K562 (cell line): ENCODE data around the gene TM9SF3. TPM values are rescaled to one million over a fixed set of nuclear protein-coding genes. Genes with fewer than 3 reads are reported as not detected.

Source experiments
- ATAC-seq: fragments of 200-7000 bp; cut with Tn5 transposase; 3 replicates; pipeline ENCODE4 v1.9.1; 2020; ENCODE audit warnings: moderate library complexity
- BruUV-seq: library from RNA; stranded (reverse); fragments of 400-500 nt; replicated peaks from 2 replicates; lab custom pipeline; 2021; lab: Mats Ljungman, UMichigan
- CTCF ChIA-PET: fragments of 300-600 bp; formaldehyde crosslinking; extraction: SDS; loops from one replicate; lab custom pipeline; 2021; ENCODE audit warnings: low intra/inter-chr PET ratio; lab: Yijun Ruan, JAX
- POLR2A ChIA-PET: fragments of 300-600, 350-650 bp; sonication (Branson Sonifier 250); formaldehyde crosslinking; extraction: SDS; loops from one replicate; lab custom pipeline; 2021; ENCODE audit warnings: antibody characterized with exemption, inconsistent platforms; lab: Yijun Ruan, JAX
- DNase-seq, 4 experiments: peaks; one replicate each; pipeline versions ENCODE4 v3.0.0 to v3.0.0-alpha.2; 2011 to 2018; ENCODE audit warnings: low spot score in 3 of 4, mixed read lengths in 3 of 4; ENCODE audit errors: extremely low read depth in 1 of 4
- FAIRE-seq: peaks from 2 replicates; lab custom pipeline; 2011; peaks lifted over from hg19 to GRCh38; lab: Jason Lieb, UNC
- H2AFZ ChIP-seq: 2 replicates; pipeline ENCODE4 v1.6.0; 2011; ENCODE audit warnings: low read depth, low read length, control low read depth, inconsistent platforms
- H3K27ac ChIP-seq: fragments of 200-600 bp; 3 replicates; pipeline ENCODE4 v1.8.0; 2011; ENCODE audit warnings: low read depth, mild to moderate bottlenecking, control low read depth, inconsistent platforms, low read length, moderate library complexity, mixed read lengths; ENCODE audit errors: extremely low read depth
- H3K27me3 ChIP-seq, 2 experiments: fragments of 300-600 bp in 1 of 2; 2 replicates in 1 of 2; 3 replicates in 1 of 2; pipeline versions ENCODE4 v1.6.0 to v1.8.0; 2011; ENCODE audit warnings: inconsistent platforms in 2 of 2, low read length in 2 of 2, mild to moderate bottlenecking in 1 of 2, mixed read lengths in 1 of 2, moderate library complexity in 1 of 2; ENCODE audit not compliant: control insufficient read depth in 2 of 2, insufficient read depth in 2 of 2
- H3K36me3 ChIP-seq: fragments of 300-600 bp; 3 replicates; pipeline ENCODE4 v1.8.0; 2011; ENCODE audit warnings: mild to moderate bottlenecking, low read length, inconsistent platforms; ENCODE audit not compliant: control insufficient read depth, insufficient read depth
- H3K4me1 ChIP-seq, 2 experiments: fragments of 200-600 bp in 1 of 2; replicated peaks in 1 of 2; 2 replicates in 1 of 2; 3 replicates in 1 of 2; pipeline versions ENCODE4 v1.5.1 to v1.8.0; 2011; ENCODE audit warnings: inconsistent platforms in 2 of 2, low read length in 2 of 2, mild to moderate bottlenecking in 1 of 2, mixed read lengths in 1 of 2, moderate library complexity in 1 of 2; ENCODE audit not compliant: control insufficient read depth in 2 of 2, insufficient read depth in 2 of 2
- H3K4me2 ChIP-seq: 2 replicates; pipeline ENCODE4 v1.6.1; 2011; ENCODE audit warnings: low read length, control low read depth, inconsistent platforms, mixed read lengths; ENCODE audit not compliant: insufficient read depth
- H3K4me3 ChIP-seq: fragments of 200-600 bp; sonication (generic), shearing (Covaris generic); 2 replicates; pipeline ENCODE4 v1.5.1; 2016; ENCODE audit warnings: control low read depth, inconsistent platforms
- H3K79me2 ChIP-seq: fragments of 200-600 bp; 3 replicates; pipeline ENCODE4 v1.8.0; 2011; ENCODE audit warnings: low read length, inconsistent platforms; ENCODE audit not compliant: control insufficient read depth, insufficient read depth
- H3K9ac ChIP-seq, 2 experiments: 2 replicates each; pipeline versions ENCODE4 v1.6.0 to v1.6.1; 2011; ENCODE audit warnings: low read depth in 2 of 2, low read length in 2 of 2, control low read depth in 1 of 2, inconsistent platforms in 1 of 2, mild to moderate bottlenecking in 1 of 2, mixed read lengths in 1 of 2; ENCODE audit not compliant: insufficient read depth in 1 of 2
- H3K9me1 ChIP-seq: one replicate; pipeline ENCODE4 v1.6.0; 2011; ENCODE audit warnings: inconsistent platforms, mild to moderate bottlenecking, low read length, moderate library complexity; ENCODE audit not compliant: control insufficient read depth, insufficient read depth
- H3K9me3 ChIP-seq: replicated peaks from 2 replicates; pipeline ENCODE4 v1.5.1; 2011; ENCODE audit warnings: low read depth, low read length, inconsistent platforms; ENCODE audit not compliant: control insufficient read depth, insufficient read depth
- H4K20me1 ChIP-seq: replicated peaks from 2 replicates; pipeline ENCODE4 v1.6.1; 2011; ENCODE audit warnings: low read length, inconsistent platforms, mixed read lengths; ENCODE audit not compliant: control insufficient read depth, insufficient read depth
- KLF10 ChIP-seq: fragments of 250-450 bp; sonication (Bioruptor Pico); IDR thresholded peaks from 2 replicates; pipeline ENCODE4 v1.6.1; 2021; ENCODE audit warnings: matching md5 sums
- MEIS2 ChIP-seq: fragments of 450-650 bp; IDR thresholded peaks from 2 replicates; pipeline ENCODE4 v1.6.1; 2014; ENCODE audit warnings: mild to moderate bottlenecking; ENCODE audit not compliant: partially characterized antibody
- SAFB ChIP-seq: fragments of 200-400 bp; formaldehyde crosslinking; IDR thresholded peaks from 2 replicates; pipeline ENCODE4 v1.6.1; 2017; ENCODE audit warnings: low read depth, low read length, borderline replicate concordance
- SMARCA4 ChIP-seq: fragments of 450-650 bp; IDR thresholded peaks from 2 replicates; pipeline ENCODE4 v1.6.1; 2016
- WGBS: fragments of 100-300 bp; shearing (Covaris generic); methylation state at CpG from one replicate; pipeline ENCODE4 v1.1.6; 2016; ENCODE audit warnings: low coverage, mixed read lengths; ENCODE audit not compliant: insufficient coverage; ENCODE audit errors: missing lambda C conversion rate; 5-methylcytosine and 5-hydroxymethylcytosine counted together
- in situ Hi-C: fragments of 300-500 bp; cut with MboI; formaldehyde crosslinking; loops from 4 replicates; pipeline ENCODE4 v1.15.0; 2018; ENCODE audit warnings: inconsistent platforms, mixed read lengths
- intact Hi-C: fragments of 100-400 bp; cut with micrococcal nuclease; formaldehyde crosslinking; loops from 2 replicates; pipeline ENCODE4 v1.14.2; 2022
- polyA plus RNA-seq, 8 experiments: library from polyadenylated mRNA; depleted of rRNA in 4 of 8; stranded (reverse) in 5 of 8; unstranded in 3 of 8; fragments of >200 nt; fragmentation: Nextera tagmentation in 2 of 8; fragmentation: Illumina TruSeq in 1 of 8; extraction: Ambion mirVana in 2 of 8; extraction: Trizol in 1 of 8; gene quantifications; 2 replicates each; pipeline versions ENCODE4 v1.2.1 to v1.2.3, GENCODE V29; 2011 to 2014; ENCODE audit warnings: inconsistent platforms in 1 of 8, missing spikeins in 1 of 8
- total RNA-seq, 7 experiments: library from RNA; depleted of rRNA in 6 of 7; stranded (reverse); fragments of >200 nt in 6 of 7; fragmentation: Illumina TruSeq in 2 of 7; extraction: Trizol in 2 of 7; gene quantifications; 2 replicates each; pipeline versions ENCODE4 v1.2.1 to v1.2.3, GENCODE V29; 2011 to 2021; ENCODE audit warnings: low replicate concordance in 1 of 7
- TF ChIP-seq, protein P1 (sequence below): fragments of 450-650 bp; IDR thresholded peaks from 2 replicates; pipeline ENCODE4 v1.6.1; 2018; ENCODE audit warnings: mild to moderate bottlenecking, low read depth; ENCODE audit not compliant: partially characterized antibody
- TF ChIP-seq, protein P2 (sequence below): fragments of 450-650 bp; IDR thresholded peaks from 2 replicates; pipeline ENCODE4 v1.6.1; 2016

Gene TM9SF3
- total and polyA plus RNA-seq, 9 of the 15 experiments (the other 6 are each of a cell fraction or from before 2014, with no cell fraction given): 16.1 to 63.1 (median 34.9) TPM

DNA sequence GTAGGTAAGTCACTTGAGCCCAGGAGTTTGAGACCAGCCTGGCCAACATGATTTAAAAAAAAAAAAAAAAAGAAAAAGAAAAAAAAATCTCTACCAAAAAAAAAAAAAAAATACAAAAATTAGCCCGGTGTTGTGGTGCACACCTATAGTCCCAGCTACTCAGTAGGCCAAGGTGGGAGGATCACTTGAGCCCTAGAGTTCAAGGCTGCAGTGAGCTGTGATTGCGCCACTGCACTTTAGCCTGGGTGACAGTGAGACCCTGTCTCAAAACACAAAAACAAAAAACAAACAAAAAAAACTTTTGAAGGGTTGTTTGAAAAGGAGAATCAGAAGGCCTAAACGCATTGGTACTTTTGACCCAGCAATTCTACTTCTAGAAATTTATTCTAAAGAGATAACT is 86.8 kb downstream of the TM9SF3 start:
- POLR2A ChIA-PET: no interaction called here
- 4% methylated on average over 3 of the region's 3 CpGs for WGBS
- in situ Hi-C loops: no loop called here
- H3K4me3 ChIP-seq: no peak overlapping the region
- H3K9ac ChIP-seq: no peak overlapping the region
- CTCF ChIA-PET: no interaction called here
- no peak overlapping the region for H2AFZ ChIP-seq
- H3K9me3 ChIP-seq: no peaks in the 10 kb centered on the region
- DNase-seq: no peak
- 0 out of 2 replicates have a peak, but pooled peaks cover 3% of the 10 kb centered on the region for H4K20me1 ChIP-seq
- intact Hi-C loops: no loop called here
- H3K36me3 ChIP-seq: no peaks in the 10 kb centered on the region
- no peak for TF ChIP-seq SMARCA4
- TF ChIP-seq KLF10 (CRISPR knock-in tag): no peak
- no peak for TF ChIP-seq SAFB
- TF ChIP-seq, protein P1, sequence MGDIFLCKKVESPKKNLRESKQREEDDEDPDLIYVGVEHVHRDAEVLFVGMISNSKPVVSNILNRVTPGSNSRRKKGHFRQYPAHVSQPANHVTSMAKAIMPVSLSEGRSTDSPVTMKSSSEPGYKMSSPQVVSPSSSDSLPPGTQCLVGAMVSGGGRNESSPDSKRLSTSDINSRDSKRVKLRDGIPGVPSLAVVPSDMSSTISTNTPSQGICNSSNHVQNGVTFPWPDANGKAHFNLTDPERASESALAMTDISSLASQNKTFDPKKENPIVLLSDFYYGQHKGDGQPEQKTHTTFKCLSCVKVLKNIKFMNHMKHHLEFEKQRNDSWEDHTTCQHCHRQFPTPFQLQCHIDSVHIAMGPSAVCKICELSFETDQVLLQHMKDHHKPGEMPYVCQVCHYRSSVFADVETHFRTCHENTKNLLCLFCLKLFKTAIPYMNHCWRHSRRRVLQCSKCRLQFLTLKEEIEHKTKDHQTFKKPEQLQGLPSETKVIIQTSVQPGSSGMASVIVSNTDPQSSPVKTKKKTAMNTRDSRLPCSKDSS: no peak
- TF ChIP-seq MEIS2: no peak
- TF ChIP-seq, protein P2, sequence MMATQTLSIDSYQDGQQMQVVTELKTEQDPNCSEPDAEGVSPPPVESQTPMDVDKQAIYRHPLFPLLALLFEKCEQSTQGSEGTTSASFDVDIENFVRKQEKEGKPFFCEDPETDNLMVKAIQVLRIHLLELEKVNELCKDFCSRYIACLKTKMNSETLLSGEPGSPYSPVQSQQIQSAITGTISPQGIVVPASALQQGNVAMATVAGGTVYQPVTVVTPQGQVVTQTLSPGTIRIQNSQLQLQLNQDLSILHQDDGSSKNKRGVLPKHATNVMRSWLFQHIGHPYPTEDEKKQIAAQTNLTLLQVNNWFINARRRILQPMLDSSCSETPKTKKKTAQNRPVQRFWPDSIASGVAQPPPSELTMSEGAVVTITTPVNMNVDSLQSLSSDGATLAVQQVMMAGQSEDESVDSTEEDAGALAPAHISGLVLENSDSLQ: no peak
- H3K27ac ChIP-seq: no peak overlapping the region
- FAIRE-seq: no peak
- no peaks in the 10 kb centered on the region for H3K9me1 ChIP-seq
- no peak for ATAC-seq
- no peak overlapping the region for H3K4me2 ChIP-seq
- H3K79me2 ChIP-seq: no peaks in the 10 kb centered on the region
- no TSS peak for BruUV-seq
- peaks cover 0 to 10% of the 10 kb centered on the region in 2 experiments; a peak in 3 of 5 replicates for H3K27me3 ChIP-seq
- H3K4me1 ChIP-seq: no peaks in the 10 kb centered on the region; a peak in 1 of 5 replicates
